K562 (cell line): ENCODE data around the gene FCHSD1. TPM values are rescaled to one million over a fixed set of nuclear protein-coding genes. Genes with fewer than 3 reads are reported as not detected.
A peak's percentile ranks its signal among the peaks of the same experiment; 100 is the strongest.

ENCODE experiments used
- ATAC-seq: fragments of 200-7000 bp; cut with Tn5 transposase; 3 replicates; pipeline ENCODE4 v1.9.1; 2020; ENCODE audit warnings: moderate library complexity
- BruUV-seq: library from RNA; stranded (reverse); fragments of 400-500 nt; replicated peaks from 2 replicates; lab custom pipeline; 2021; lab: Mats Ljungman, UMichigan
- CTCF ChIA-PET: fragments of 300-600 bp; formaldehyde crosslinking; extraction: SDS; loops from one replicate; lab custom pipeline; 2021; ENCODE audit warnings: low intra/inter-chr PET ratio; lab: Yijun Ruan, JAX
- POLR2A ChIA-PET: fragments of 300-600, 350-650 bp; sonication (Branson Sonifier 250); formaldehyde crosslinking; extraction: SDS; loops from one replicate; lab custom pipeline; 2021; ENCODE audit warnings: antibody characterized with exemption, inconsistent platforms; lab: Yijun Ruan, JAX
- DNase-seq, 4 experiments: peaks; one replicate each; pipeline versions ENCODE4 v3.0.0 to v3.0.0-alpha.2; 2011 to 2018; ENCODE audit warnings: low spot score in 3 of 4, mixed read lengths in 3 of 4; ENCODE audit errors: extremely low read depth in 1 of 4
- FAIRE-seq: peaks from 2 replicates; lab custom pipeline; 2011; peaks lifted over from hg19 to GRCh38; lab: Jason Lieb, UNC
- H2AFZ ChIP-seq: 2 replicates; pipeline ENCODE4 v1.6.0; 2011; ENCODE audit warnings: low read depth, low read length, control low read depth, inconsistent platforms
- H3K27ac ChIP-seq: fragments of 200-600 bp; 3 replicates; pipeline ENCODE4 v1.8.0; 2011; ENCODE audit warnings: low read depth, mild to moderate bottlenecking, control low read depth, inconsistent platforms, low read length, moderate library complexity, mixed read lengths; ENCODE audit errors: extremely low read depth
- H3K27me3 ChIP-seq, 2 experiments: fragments of 300-600 bp in 1 of 2; 2 replicates in 1 of 2; 3 replicates in 1 of 2; pipeline versions ENCODE4 v1.6.0 to v1.8.0; 2011; ENCODE audit warnings: inconsistent platforms in 2 of 2, low read length in 2 of 2, mild to moderate bottlenecking in 1 of 2, mixed read lengths in 1 of 2, moderate library complexity in 1 of 2; ENCODE audit not compliant: control insufficient read depth in 2 of 2, insufficient read depth in 2 of 2
- H3K36me3 ChIP-seq: fragments of 300-600 bp; 3 replicates; pipeline ENCODE4 v1.8.0; 2011; ENCODE audit warnings: mild to moderate bottlenecking, low read length, inconsistent platforms; ENCODE audit not compliant: control insufficient read depth, insufficient read depth
- H3K4me1 ChIP-seq, 2 experiments: fragments of 200-600 bp in 1 of 2; replicated peaks in 1 of 2; 2 replicates in 1 of 2; 3 replicates in 1 of 2; pipeline versions ENCODE4 v1.5.1 to v1.8.0; 2011; ENCODE audit warnings: inconsistent platforms in 2 of 2, low read length in 2 of 2, mild to moderate bottlenecking in 1 of 2, mixed read lengths in 1 of 2, moderate library complexity in 1 of 2; ENCODE audit not compliant: control insufficient read depth in 2 of 2, insufficient read depth in 2 of 2
- H3K4me2 ChIP-seq: 2 replicates; pipeline ENCODE4 v1.6.1; 2011; ENCODE audit warnings: low read length, control low read depth, inconsistent platforms, mixed read lengths; ENCODE audit not compliant: insufficient read depth
- H3K4me3 ChIP-seq: fragments of 200-600 bp; sonication (generic), shearing (Covaris generic); 2 replicates; pipeline ENCODE4 v1.5.1; 2016; ENCODE audit warnings: control low read depth, inconsistent platforms
- H3K79me2 ChIP-seq: fragments of 200-600 bp; 3 replicates; pipeline ENCODE4 v1.8.0; 2011; ENCODE audit warnings: low read length, inconsistent platforms; ENCODE audit not compliant: control insufficient read depth, insufficient read depth
- H3K9ac ChIP-seq, 2 experiments: 2 replicates each; pipeline versions ENCODE4 v1.6.0 to v1.6.1; 2011; ENCODE audit warnings: low read depth in 2 of 2, low read length in 2 of 2, control low read depth in 1 of 2, inconsistent platforms in 1 of 2, mild to moderate bottlenecking in 1 of 2, mixed read lengths in 1 of 2; ENCODE audit not compliant: insufficient read depth in 1 of 2
- H3K9me1 ChIP-seq: one replicate; pipeline ENCODE4 v1.6.0; 2011; ENCODE audit warnings: inconsistent platforms, mild to moderate bottlenecking, low read length, moderate library complexity; ENCODE audit not compliant: control insufficient read depth, insufficient read depth
- H3K9me3 ChIP-seq: replicated peaks from 2 replicates; pipeline ENCODE4 v1.5.1; 2011; ENCODE audit warnings: low read depth, low read length, inconsistent platforms; ENCODE audit not compliant: control insufficient read depth, insufficient read depth
- H4K20me1 ChIP-seq: replicated peaks from 2 replicates; pipeline ENCODE4 v1.6.1; 2011; ENCODE audit warnings: low read length, inconsistent platforms, mixed read lengths; ENCODE audit not compliant: control insufficient read depth, insufficient read depth
- BHLHE40 ChIP-seq: IDR thresholded peaks from 2 replicates; pipeline ENCODE4 v1.6.1; 2011; ENCODE audit warnings: low read length, improper control_type of control experiment
- CTCF ChIP-seq, 3 experiments: IDR thresholded peaks in 2 of 3; conservative IDR thresholded peaks in 1 of 3; 2 replicates each; pipeline ENCODE4 v1.5.1; 2011 to 2012; ENCODE audit warnings: low read length in 3 of 3, mild to moderate bottlenecking in 3 of 3, control low read depth in 2 of 3, improper control_type of control experiment in 1 of 3, inconsistent platforms in 1 of 3, low read depth in 1 of 3, mixed read lengths in 1 of 3, moderate library complexity in 1 of 3; ENCODE audit not compliant: insufficient read depth in 2 of 3
- FIP1L1 ChIP-seq: fragments of 200-400 bp; formaldehyde crosslinking; IDR thresholded peaks from 2 replicates; pipeline ENCODE4 v1.6.1; 2018; ENCODE audit warnings: mild to moderate bottlenecking, low read depth, low read length; ENCODE audit not compliant: poor library complexity, severe bottlenecking
- PCBP2 ChIP-seq: fragments of 200-400 bp; formaldehyde crosslinking; IDR thresholded peaks from 2 replicates; pipeline ENCODE4 v1.6.1; 2018; ENCODE audit warnings: low read length, low read depth, mild to moderate bottlenecking, moderate library complexity; ENCODE audit not compliant: poor library complexity, severe bottlenecking
- PHB2 ChIP-seq: fragments of 450-650 bp; IDR thresholded peaks from 2 replicates; pipeline ENCODE4 v1.6.1; 2017; ENCODE audit warnings: low read depth
- RHOXF2B ChIP-seq: fragments of 250-450 bp; sonication (Bioruptor Pico); conservative IDR thresholded peaks from 2 replicates; pipeline ENCODE4 v1.5.1; 2021
- TAF1 ChIP-seq: IDR thresholded peaks from 2 replicates; pipeline ENCODE4 v1.6.1; 2011; ENCODE audit warnings: mild to moderate bottlenecking, low read length, moderate library complexity; ENCODE audit not compliant: insufficient read depth, control insufficient read depth, severe bottlenecking; ENCODE audit errors: extremely low read depth
- TSC22D4 ChIP-seq: fragments of 450-650 bp; IDR thresholded peaks from 2 replicates; pipeline ENCODE4 v1.6.1; 2016; ENCODE audit warnings: missing genetic modification characterization, missing biosample characterization, control low read depth
- ZNF232 ChIP-seq: sonication (generic); formaldehyde crosslinking; IDR thresholded peaks from 2 replicates; pipeline ENCODE4 v1.8.0; 2022; ENCODE audit warnings: mild to moderate bottlenecking, missing genetic modification reagents
- WGBS: fragments of 100-300 bp; shearing (Covaris generic); methylation state at CpG from one replicate; pipeline ENCODE4 v1.1.6; 2016; ENCODE audit warnings: low coverage, mixed read lengths; ENCODE audit not compliant: insufficient coverage; ENCODE audit errors: missing lambda C conversion rate; 5-methylcytosine and 5-hydroxymethylcytosine counted together
- in situ Hi-C: fragments of 300-500 bp; cut with MboI; formaldehyde crosslinking; loops from 4 replicates; pipeline ENCODE4 v1.15.0; 2018; ENCODE audit warnings: inconsistent platforms, mixed read lengths
- intact Hi-C: fragments of 100-400 bp; cut with micrococcal nuclease; formaldehyde crosslinking; loops from 2 replicates; pipeline ENCODE4 v1.14.2; 2022
- polyA plus RNA-seq, 8 experiments: library from polyadenylated mRNA; depleted of rRNA in 4 of 8; stranded (reverse) in 5 of 8; unstranded in 3 of 8; fragments of >200 nt; fragmentation: Nextera tagmentation in 2 of 8; fragmentation: Illumina TruSeq in 1 of 8; extraction: Ambion mirVana in 2 of 8; extraction: Trizol in 1 of 8; gene quantifications; 2 replicates each; pipeline versions ENCODE4 v1.2.1 to v1.2.3, GENCODE V29; 2011 to 2014; ENCODE audit warnings: inconsistent platforms in 1 of 8, missing spikeins in 1 of 8
- total RNA-seq, 7 experiments: library from RNA; depleted of rRNA in 6 of 7; stranded (reverse); fragments of >200 nt in 6 of 7; fragmentation: Illumina TruSeq in 2 of 7; extraction: Trizol in 2 of 7; gene quantifications; 2 replicates each; pipeline versions ENCODE4 v1.2.1 to v1.2.3, GENCODE V29; 2011 to 2021; ENCODE audit warnings: low replicate concordance in 1 of 7
- TF ChIP-seq, protein P1 (sequence below): fragments of 450-650 bp; IDR thresholded peaks from 2 replicates; pipeline ENCODE4 v1.6.1; 2017; ENCODE audit warnings: mild to moderate bottlenecking, moderate library complexity
- TF ChIP-seq, protein P2 (sequence below): sonication (generic); formaldehyde crosslinking; IDR thresholded peaks from 2 replicates; pipeline ENCODE4 v1.8.0; 2023; ENCODE audit warnings: mild to moderate bottlenecking, missing genetic modification reagents

The FCHSD1 gene
- total and polyA plus RNA-seq, 9 of the 15 experiments (the other 6 are each of a cell fraction or from before 2014, with no cell fraction given), result 0.35 to 37.5 (median 13.6) TPM

DNA sequence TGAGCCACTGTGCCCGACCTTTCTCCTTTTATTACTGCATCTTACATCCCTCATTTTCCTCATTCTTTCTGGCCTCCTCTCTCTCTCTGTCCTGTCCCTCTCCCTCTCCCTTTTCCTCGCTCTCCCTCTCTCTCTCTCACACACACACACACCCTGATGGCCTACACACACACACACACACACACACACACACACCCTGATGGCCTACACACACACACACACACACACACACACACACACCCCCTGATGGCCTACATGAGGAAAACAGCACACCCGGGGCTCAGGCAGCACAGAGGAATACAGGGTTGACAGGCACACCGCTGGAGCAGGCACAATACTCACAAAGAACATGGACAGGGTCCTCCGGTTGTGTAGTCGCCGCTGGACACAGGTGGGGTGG lies 3.8 kb upstream of the FCHSD1 start:
- Histone ChIP-seq H3K27ac (no peak overlapping the region), H3K4me1 (peaks cover 17% of the 10 kb centered on the region in 2 experiments), H2AFZ (no peak overlapping the region), H3K4me2 (no peak overlapping the region), H3K36me3 (peaks cover 11% of the 10 kb centered on the region; the same call in 2 of the 3 replicates), H3K9me3 (no peaks in the 10 kb centered on the region), H3K9me1 (peaks cover 5% of the 10 kb centered on the region), H3K27me3 (no peaks in the 10 kb centered on the region), H4K20me1 (no peaks in the 10 kb centered on the region), H3K79me2 (peaks cover 3% of the 10 kb centered on the region; the same call in 1 of the 3 replicates), H3K9ac (no peak overlapping the region), H3K4me3 (no peak overlapping the region)
- intact Hi-C loops (no loop called here), in situ Hi-C loops (no loop called here)
- no TSS peak for BruUV-seq
- FAIRE-seq (no peak), ATAC-seq (no peak), DNase-seq (no peak)
- WGBS, result 50% methylated on average over 7 of the region's 7 CpGs
- ChIA-PET CTCF (no interaction called here), POLR2A (no interaction called here)
- TF ChIP-seq, protein P1, sequence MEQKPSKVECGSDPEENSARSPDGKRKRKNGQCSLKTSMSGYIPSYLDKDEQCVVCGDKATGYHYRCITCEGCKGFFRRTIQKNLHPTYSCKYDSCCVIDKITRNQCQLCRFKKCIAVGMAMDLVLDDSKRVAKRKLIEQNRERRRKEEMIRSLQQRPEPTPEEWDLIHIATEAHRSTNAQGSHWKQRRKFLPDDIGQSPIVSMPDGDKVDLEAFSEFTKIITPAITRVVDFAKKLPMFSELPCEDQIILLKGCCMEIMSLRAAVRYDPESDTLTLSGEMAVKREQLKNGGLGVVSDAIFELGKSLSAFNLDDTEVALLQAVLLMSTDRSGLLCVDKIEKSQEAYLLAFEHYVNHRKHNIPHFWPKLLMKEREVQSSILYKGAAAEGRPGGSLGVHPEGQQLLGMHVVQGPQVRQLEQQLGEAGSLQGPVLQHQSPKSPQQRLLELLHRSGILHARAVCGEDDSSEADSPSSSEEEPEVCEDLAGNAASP, result no peak
- TF ChIP-seq RHOXF2B (CRISPR knock-in tag) (no peak), TAF1 (no peak)

GRCh38 chr5:141654298-141654697 lies 3.1 kb upstream of the FCHSD1 start:
- DNase-seq (no peak), ATAC-seq (no peak), FAIRE-seq (no peak)
- 71% methylated on average over 2 of the region's 2 CpGs for WGBS
- POLR2A ChIA-PET, result interaction anchor here (1.1 to 1.4 kb wide), 2 partner anchors 10 to 15 kb away, joined by 4 to 6 read pairs; no protein-coding TSS in a partner anchor
- H3K4me1 ChIP-seq, result peaks cover 17 to 22% of the 10 kb centered on the region in 2 experiments
- H3K36me3 ChIP-seq, result peaks cover 11% of the 10 kb centered on the region; the same call in 2 of the 3 replicates
- no peak overlapping the region for H3K27ac ChIP-seq
- CTCF ChIA-PET, result no interaction called here
- H3K9ac ChIP-seq, result peak overlapping the region in 1 of 2 experiments; percentile 17; a peak in 1 of 4 replicates
- H3K4me2 ChIP-seq, result no peak overlapping the region
- peaks cover 3% of the 10 kb centered on the region; the same call in 1 of the 3 replicates for H3K79me2 ChIP-seq
- no peak overlapping the region for H3K4me3 ChIP-seq
- in situ Hi-C loops, result no loop called here
- intact Hi-C loops, result no loop called here
- H3K27me3 ChIP-seq, result no peaks in the 10 kb centered on the region
- H4K20me1 ChIP-seq, result no peaks in the 10 kb centered on the region
- no peaks in the 10 kb centered on the region for H3K9me3 ChIP-seq
- peaks cover 5% of the 10 kb centered on the region for H3K9me1 ChIP-seq
- BruUV-seq, result no TSS peak
- H2AFZ ChIP-seq, result no peak overlapping the region
- TF ChIP-seq, protein P2, sequence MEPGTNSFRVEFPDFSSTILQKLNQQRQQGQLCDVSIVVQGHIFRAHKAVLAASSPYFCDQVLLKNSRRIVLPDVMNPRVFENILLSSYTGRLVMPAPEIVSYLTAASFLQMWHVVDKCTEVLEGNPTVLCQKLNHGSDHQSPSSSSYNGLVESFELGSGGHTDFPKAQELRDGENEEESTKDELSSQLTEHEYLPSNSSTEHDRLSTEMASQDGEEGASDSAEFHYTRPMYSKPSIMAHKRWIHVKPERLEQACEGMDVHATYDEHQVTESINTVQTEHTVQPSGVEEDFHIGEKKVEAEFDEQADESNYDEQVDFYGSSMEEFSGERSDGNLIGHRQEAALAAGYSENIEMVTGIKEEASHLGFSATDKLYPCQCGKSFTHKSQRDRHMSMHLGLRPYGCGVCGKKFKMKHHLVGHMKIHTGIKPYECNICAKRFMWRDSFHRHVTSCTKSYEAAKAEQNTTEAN, result no peak
- TF ChIP-seq FIP1L1, result no peak
- TF ChIP-seq CTCF (IDR thresholded peaks at IDR 0.05 in 2 of 3, conservative IDR thresholded peaks at IDR 0.05 in 1 of 3; ENCODE audit: insufficient read depth in 2 of 3, low read depth in 1 of 3, low read length in 3 of 3), result no peak
- TF ChIP-seq ZNF232 (CRISPR knock-in tag), result no peak
- TF ChIP-seq PCBP2, result no peak
- no peak for TF ChIP-seq TSC22D4 (tag)
- no peak for TF ChIP-seq BHLHE40
- TF ChIP-seq PHB2, result no peak
